Limb (tissue), 2 donors: ENCODE data around the gene RFX7.

Experiments used
- DNase-seq, 2 donors: peaks; one replicate each; pipeline ENCODE4 v3.0.0-alpha.2; 2016; ENCODE audit errors: extremely low spot score in 2 of 2

RFX7 gene

GRCh38 chr15:56244038-56244810 lies 545 bp upstream of the RFX7 start:
- DNase-seq, result peak; percentile 77

GRCh38 chr15:56242576-56243162 lies 1.0 kb downstream of the RFX7 start:
- no peak for DNase-seq

- no peak for DNase-seq
Measured at GRCh38 chr15:56241374-56242105, 2.1 kb downstream of the RFX7 start.

GRCh38 chr15:56240390-56240789 lies 3.3 kb downstream of the RFX7 start:
- DNase-seq, result no peak

- no peak for DNase-seq
Measured at GRCh38 chr15:56236197-56236596, 7.5 kb downstream of the RFX7 start.

GRCh38 chr15:56234804-56235203 lies 8.9 kb downstream of the RFX7 start:
- no peak for DNase-seq

- DNase-seq, result no peak
Measured at GRCh38 chr15:56233549-56233948, 10.1 kb downstream of the RFX7 start.

- no peak for DNase-seq
Measured at GRCh38 chr15:56232058-56232457, 11.6 kb downstream of the RFX7 start.

GRCh38 chr15:56228854-56229253 lies 14.8 kb downstream of the RFX7 start:
- no peak for DNase-seq

GRCh38 chr15:56228352-56228751 lies 15.3 kb downstream of the RFX7 start:
- DNase-seq, result no peak

GRCh38 chr15:56227780-56228179 lies 15.9 kb downstream of the RFX7 start:
- DNase-seq, result no peak

GRCh38 chr15:56227306-56227705 lies 16.4 kb downstream of the RFX7 start:
- DNase-seq, result no peak

GRCh38 chr15:56225520-56225919 lies 18.2 kb downstream of the RFX7 start:
- DNase-seq, result no peak

GRCh38 chr15:56222302-56222701 lies 21.4 kb downstream of the RFX7 start:
- DNase-seq, result no peak

GRCh38 chr15:56217341-56217740 lies 26.3 kb downstream of the RFX7 start:
- no peak for DNase-seq

- DNase-seq, result no peak
Measured at GRCh38 chr15:56215769-56216168, 27.9 kb downstream of the RFX7 start.

GRCh38 chr15:56211960-56212550 lies 31.6 kb downstream of the RFX7 start:
- DNase-seq, result no peak

GRCh38 chr15:56211064-56211463 lies 32.6 kb downstream of the RFX7 start:
- DNase-seq, result no peak

GRCh38 chr15:56208641-56209155 lies 35.0 kb downstream of the RFX7 start:
- no peak for DNase-seq

GRCh38 chr15:56208185-56208584 lies 35.5 kb downstream of the RFX7 start:
- no peak for DNase-seq

GRCh38 chr15:56207711-56208110 lies 36.0 kb downstream of the RFX7 start:
- no peak for DNase-seq

- DNase-seq, result no peak
Measured at GRCh38 chr15:56207092-56207491, 36.6 kb downstream of the RFX7 start.
